ENCODE results near the gene ZNF511.

The ZNF511 gene

DNA sequence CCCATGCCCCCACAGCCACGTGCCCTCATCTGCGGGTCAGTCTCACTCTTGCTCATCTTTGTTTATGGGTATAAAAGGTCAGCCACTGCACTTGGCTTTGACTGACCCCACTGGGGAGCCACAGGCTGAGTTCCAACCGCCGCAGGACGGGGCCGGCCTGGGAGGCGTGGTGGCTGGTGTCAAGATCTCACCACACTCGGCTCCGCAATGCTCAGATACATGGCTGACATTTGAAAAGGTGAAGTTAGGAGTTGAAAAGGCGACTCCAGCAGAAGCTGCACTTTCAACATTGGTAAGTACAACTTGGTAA is 14.9 kb upstream of the ZNF511 start:
- no peak for DNase-seq

DNA sequence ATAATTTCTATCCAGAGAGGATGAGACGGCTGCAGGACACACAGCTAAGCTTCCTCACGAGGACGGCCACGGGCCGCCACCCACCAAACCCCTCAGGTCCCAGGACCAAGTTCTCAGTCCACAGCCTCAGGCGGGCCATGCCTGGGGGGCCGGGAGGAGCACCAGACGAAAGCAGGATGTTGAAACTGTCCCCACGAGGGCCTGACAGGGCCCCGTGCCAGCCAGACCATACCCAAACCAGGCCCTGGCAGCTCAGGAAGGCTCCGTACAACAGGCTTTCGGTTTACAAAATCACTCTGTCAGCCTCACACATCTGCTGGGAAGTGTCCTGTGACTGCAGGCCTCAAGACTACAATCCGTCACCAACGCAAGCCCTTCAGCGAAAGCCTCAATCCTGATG is 14.5 kb upstream of the ZNF511 start:
- DNase-seq = no peak

DNA sequence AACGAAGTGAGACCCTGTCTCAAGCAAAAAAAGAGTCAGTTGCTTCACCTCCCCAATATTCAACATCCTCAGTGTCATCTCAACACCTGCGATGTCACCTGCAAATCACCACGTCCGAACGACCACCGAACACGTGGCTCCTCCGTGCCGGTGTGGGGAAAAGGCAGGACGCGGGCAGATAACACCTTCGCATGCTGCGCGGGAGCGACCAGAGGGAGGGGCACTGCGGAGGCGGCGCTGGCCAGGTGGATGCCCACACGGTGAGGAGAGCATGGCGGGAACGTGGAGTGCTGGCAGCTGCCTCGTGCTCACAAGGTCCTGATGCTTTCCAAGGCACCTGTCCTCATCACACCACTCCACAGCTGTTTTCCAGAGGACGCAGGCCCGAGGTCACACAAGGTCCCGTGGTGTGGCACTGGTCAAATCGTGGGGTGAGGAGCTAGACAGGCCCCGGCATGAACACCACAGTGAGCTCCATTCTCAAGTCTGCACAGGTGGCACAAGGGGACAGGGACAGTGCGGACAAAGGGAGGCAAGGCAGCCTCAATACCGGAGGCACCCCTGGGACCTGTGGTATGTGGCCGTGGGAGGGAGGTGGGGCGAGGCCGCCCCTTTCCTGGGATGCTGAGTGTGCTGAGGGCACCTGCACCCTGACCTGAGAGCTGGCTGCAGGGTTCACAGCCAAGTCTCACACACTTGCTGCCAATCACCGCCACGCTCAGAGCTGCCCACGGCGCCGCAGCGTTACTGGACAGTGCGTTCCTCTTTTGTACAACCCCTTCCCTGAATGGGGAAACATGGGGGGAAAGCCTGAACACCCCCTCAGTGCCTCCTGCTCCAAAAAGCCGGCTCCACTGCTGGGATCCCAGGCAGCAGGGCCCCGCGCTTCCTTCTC is 13.0 kb upstream of the ZNF511 start:
- DNase-seq = no peak

DNA sequence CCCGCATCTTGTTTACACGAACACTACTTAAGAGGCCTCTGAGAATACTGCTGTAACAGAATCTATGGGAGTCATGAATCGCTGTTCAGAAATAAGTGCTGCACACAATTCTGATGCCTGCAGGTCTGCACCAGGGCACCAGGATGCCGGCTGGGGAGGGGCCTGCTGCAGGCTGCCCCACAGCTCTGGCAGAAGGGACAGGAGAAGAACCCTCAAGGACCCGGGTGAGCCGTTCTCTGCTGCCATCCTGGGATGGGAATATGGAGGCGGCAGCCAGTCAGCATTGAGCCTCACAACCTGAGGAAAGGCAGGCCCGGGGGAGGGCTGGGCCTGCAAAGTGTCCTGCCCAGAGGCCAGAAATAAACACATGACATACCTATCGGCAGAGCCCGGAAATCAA is 11.2 kb upstream of the ZNF511 start:
- DNase-seq = no peak

DNA sequence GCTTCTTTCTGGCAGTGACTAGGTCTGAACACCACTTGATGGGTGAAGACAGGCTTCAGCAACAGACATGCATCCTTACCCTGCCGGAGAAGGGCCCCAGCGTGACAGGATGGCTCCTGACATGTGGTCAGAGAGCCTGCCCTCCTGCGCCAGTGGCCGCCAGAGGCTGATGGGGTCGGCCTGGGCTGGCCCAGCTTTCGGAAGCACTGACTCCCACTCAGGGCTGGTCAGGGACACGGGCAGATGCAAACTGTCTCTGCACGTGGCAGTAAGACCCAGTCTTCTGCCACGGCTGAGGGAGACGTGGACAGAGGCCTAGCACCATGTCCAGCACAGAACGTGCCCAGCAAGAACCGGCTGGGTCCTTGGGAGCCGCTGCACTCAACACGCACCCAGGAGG is 10.2 kb upstream of the ZNF511 start:
- no peak for DNase-seq

DNA sequence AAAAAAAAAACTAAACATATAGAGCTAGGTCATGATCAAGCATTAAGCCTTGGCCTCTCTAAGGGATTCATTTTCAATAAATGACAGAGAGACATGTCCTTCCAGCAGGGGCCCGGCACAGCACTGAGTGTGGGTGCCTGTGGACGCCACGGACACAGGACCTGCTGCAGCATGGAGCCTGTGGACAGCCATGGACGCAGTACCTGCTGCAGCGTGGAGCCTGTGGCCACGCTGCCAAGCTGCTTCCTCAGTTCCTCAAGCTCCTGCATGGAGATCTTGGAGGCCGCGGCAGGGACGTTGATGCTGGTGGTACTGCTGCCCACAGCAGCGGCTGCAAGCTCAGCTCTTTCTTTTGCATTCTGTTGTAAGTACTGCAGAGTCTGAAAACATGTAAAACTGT is 9.5 kb upstream of the ZNF511 start:
- no peak for DNase-seq

DNA sequence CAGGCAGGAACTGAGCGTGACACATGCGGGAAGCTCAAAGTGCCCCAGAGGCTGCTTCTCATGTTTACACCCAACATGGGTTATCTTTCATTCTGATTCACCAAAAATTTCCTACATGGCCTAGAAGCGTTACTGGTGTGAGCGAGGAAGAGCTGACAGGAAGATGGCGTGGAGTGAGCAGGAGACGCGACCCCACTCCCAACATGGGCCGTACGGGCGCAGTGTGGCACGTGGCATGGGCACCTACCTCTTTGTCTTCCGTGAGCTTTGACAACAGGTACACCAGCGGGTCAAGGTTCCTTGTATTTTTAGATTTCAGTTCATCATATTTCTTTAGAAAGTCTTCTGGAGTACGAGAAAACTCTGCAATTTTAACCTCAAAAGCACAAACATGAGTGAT is 9.0 kb upstream of the ZNF511 start:
- DNase-seq = no peak

DNA sequence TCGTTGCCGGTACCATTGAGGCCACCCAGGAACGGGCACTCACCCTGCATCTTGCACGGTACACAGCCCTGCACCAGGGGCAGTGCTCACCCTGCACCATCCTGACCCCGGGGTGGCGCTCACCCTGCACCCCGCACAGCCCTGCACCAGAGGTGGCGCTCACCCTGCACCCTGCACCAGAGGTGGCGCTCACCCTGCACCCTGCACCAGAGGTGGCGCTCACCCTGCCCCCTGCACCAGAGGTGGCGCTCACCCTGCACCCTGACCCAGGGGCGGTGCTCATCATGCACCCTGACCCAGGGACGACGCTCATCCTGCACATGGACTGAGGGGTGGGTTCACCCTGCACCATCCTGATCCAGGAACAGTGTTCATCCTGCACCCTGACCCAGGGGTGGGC is 6.5 kb upstream of the ZNF511 start:
- no peak for DNase-seq

DNA sequence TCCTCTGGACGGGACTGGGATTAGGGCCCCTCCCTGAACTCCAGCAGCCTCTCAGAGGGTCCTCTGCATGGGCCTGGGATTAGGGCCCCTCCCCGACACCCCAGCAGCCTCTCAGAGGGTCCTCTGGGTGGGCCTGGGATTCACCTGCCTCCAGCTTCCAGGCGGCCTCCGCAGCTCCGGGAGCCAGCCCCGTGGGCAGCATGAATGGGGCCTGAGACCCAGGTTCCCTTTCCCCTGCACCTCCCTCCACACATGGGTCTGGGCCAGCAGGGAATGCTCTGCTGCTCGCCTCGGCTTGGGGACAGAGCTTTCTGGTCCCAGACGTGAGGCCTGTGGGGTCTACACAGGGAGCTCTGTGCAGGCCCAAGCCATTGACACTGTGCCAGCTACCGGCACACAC is 5.5 kb upstream of the ZNF511 start:
- no peak for DNase-seq

DNA sequence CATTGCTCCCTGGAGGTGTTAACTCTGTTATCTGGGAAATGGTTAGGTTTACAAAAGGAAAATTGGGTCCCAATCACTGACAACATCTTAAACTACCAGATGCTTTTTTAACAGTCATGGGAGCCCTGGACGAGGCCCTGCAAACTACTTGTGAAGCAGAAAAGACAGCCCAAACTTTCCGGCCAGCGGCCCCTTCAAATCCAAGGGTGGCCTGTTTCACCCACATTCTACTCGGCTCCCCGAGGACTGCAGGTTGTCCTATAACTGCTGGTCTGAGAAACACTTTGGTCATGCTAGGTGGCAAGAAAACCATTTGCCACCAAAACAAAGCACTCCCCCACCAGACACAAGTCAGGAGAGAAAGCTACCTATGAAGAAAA is 2.6 kb upstream of the ZNF511 start:
- DNase-seq = no peak

DNA sequence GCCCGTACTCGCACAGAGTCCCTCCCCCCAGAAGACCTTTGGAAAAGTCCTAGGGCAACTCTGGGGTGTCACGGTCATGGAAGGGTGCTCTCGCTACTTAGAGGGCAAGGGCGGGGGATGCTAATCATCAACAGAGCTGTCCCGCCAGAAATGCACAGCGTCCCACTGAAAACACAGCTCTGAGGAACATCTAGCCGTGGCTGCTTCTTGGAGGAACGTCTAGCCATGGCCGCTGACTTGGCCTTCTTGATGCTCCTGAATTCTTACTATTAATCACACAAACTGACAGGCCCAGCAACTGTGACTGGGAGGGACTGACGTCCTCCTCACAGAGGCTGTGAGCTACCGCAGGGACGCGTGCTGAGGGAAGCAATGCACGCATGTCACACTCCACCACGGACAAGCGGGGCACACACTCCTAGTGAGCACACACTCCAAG is 1.8 kb upstream of the ZNF511 start:
- no peak for DNase-seq

DNA sequence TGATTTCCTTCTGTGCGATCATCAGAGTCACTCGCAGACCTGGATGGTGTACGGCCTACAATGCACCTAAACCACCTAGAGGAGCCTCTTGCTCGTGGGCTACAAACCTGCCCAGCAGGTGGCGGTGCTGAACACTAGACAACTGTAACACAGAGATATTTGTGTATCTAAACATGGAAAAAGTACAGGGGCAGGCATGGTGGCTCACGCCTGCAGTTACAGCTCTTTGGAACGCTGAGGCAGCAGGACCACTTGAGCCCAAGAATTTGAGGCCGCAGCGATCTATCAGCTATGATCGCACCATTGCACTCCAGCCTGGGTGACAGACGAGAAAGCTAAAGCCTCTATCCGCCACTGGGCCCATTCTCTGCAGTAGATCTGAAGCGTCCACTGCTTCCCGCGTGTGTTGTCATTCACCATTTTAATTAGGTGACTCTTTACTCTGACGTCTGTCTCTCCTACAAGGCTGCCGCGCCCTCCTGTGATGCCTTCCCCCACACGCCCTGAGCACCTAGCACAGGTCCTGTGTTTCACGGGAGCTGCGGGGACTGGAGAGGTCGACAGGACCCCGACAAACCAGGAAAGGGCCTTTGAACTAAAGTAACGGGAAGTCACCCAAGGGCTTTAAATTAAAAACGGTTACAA is 816 bp upstream of the ZNF511 start:
- peak; percentile 90 for DNase-seq

DNA sequence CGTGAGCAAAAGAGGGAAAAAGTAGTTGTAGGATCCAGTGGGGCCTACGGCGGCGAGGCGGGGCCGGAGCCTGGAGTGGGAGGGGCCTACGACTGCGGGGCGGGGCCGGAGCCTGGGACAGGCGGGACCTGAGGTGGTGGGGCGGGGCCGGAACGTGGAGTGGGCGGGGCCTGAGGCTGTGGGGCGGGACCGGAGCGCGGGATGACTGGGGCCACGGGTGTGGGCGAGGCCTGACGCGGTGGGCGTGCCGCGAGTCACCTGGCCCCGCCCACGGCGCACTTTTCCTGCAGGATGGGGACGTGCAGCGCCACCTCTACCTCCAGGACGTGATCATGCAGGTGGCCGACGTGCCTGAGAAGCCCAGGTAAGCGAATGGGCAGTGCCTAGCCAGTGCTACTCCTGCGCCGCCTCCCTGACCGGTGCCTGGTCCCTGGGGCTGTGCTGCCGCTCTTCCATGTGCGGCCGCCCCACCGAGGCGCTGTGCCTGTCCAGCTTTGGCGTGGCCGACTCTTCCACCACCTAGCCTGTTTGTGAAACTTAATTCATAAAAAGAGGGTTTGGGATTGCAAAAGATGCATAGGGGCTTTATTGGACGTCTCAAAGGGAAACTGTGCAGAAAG is 496 bp downstream of the ZNF511 start:
- DNase-seq = peak; percentile 96

DNA sequence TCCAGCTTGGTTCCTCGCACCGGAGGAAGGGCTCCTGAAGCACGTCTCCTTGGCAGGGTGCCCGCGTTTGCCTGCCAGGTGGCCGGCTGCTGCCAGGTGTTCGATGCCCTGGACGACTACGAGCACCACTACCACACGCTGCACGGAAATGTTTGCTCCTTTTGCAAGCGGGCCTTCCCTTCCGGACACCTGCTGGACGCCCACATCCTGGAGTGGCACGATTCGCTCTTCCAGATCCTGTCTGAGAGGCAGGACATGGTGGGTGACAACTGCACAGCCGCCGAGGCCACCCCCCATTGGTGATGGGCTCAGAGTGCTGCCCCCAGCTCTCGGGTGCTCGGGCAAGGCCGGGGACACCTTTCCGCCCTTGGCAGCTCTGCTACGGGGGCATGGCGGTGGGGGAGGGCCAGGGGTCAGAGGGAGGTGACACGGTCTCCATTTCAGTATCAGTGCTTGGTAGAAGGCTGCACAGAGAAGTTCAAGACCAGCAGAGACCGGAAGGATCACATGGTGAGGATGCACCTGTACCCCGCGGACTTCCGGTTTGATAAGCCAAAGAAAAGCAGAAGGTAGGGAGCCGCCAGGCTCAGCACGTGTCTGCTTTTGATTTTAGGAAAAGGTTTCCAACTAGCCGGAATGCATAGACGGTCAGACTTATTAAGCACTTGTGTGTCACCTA is 1.1 kb downstream of the ZNF511 start:
- no peak for DNase-seq

DNA sequence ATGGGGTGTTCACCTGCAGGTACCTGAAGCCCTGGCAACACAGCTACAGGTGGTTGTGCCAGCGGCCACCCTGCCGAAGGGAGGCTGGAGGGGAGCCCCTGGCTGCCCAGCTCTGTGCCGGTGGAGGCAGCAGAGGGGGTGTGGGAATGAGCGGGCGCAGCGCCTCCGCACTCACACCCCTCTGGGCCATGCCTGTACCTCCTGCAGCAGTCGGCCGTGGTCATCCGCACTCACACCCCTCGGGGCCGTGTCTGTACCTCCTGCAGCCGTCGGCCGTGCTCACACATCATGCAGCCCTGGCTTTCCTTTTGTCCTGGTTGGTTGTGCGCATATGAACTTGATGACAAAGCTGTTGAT is 1.7 kb downstream of the ZNF511 start:
- no peak for DNase-seq

DNA sequence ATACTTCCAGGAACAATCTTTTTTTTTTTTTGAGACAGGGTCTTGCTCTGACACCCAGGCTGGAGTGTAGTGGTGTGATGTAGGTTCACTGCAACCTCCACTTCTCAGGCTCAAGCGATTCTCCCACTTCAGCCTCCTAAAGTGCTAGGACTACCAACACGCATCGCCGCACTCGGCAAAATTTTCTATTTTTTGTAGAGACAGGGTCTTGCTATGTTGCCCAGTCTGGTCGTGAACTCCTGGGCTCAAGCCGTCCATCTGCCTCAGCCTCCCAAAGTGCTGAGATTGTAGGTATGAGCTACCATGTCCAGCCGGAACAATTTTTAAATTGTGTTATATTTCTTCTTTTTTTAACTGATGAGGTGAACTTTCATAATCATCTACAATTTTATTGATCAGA is 2.1 kb downstream of the ZNF511 start:
- no peak for DNase-seq

DNA sequence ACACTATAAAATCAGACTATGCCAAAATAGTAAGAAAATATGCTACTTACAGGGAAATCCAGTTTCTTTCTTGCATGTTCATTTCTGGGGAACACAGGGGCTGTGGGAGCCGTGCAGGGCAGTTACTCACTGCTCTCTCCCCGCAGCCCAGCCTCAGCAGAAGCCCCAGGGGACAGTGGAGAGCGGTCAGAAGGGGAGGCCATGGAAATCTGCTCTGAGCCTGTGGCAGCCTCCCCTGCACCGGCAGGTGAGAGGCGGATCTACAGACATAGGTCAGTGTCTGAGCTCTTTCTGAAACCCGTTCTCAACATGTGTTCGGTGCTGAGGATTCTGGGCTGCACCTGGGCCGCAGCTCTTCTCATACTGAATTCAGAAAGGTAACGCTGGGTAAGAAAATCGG is 2.9 kb downstream of the ZNF511 start:
- no peak for DNase-seq

DNA sequence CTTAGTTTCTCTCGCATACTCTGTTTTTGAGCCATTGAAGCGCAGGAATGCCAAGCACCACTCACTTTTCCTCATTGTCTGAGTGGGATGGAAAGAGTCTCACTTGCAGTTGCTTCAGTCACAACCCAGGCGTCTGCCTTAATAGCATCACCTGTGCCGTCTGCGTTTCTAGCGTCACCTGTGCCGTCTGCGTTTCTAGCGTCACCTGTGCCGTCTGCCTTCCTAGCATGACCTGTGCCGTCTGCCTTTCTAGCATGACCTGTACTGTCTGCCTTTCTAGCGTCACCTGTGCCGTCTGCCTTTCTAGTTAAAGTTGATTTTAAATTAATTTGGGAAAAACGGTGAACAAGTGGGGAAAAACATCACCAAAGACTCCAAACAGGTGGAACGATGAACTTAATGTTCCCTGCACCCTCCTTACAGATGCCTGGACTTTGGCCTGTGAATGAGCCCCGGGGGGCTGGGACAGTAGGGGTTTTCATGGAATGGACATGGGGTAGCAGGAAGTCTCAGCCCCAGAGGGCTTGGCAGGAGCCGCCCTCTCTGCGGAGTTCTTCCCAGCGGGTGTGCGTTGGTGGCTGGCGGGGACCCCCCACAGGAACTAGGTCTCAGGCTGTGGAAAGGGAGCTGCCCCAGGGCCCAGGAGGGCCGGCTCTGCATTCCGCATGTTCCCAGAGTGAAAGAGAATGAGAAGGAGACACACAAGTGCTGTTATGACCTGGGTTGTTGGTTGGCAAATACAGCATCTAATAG is 3.5 kb downstream of the ZNF511 start:
- no peak for DNase-seq

DNA sequence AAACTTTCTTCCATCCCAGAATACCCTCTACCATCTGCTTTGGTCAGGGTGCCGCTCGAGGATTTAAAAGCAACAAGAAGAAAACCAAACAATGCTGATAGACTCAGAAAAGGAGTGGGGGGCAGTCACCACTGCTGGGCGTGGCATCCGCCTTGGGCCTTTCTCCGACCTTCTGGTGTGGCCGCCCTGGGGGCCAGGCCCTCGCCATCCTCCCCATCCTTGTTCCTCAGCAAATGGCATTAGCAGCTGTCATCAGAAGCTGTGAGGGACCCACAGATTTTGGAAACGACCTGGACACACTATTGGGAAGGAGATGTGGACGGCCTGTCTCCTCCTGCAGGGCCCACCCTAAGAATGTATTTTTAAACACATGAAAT is 4.0 kb downstream of the ZNF511 start:
- DNase-seq = no peak

DNA sequence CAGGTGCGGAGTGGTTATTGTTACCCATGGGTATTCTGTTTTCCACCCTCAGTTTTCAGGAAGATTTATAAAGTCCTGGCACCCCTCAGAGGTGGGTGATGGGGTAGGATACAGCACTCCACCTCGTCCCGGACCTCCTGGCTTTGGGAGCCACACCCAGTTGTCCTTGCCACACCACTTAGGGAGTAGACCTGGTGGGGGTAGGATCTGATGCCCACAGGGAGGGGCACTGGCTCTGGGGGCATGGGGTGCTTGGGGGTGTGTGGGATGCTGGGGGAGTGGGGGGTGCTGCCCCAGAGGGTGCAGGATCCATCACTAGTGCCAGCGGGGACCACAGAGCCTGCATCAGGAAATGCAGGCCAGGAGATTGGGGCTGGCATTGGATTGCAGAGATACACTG is 4.5 kb downstream of the ZNF511 start:
- no peak for DNase-seq

DNA sequence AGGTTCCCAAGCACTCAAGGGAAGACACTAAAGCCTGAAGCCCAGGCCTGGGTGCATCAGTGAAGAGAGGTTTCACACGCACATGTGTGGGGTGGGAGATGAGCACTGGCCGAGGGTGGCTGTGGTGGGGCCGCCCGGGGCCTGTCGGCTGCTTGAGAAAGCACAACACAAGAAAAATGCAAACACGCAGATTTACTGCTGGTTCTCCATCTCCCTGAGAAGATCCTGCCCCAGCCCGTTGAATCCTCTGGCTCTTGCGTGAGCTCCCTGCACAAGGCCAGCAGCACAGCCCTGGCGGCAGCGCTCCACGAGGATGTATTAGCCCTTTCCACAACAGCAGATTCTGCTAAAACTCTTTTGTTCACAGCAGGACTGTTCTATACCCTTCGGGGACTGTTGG is 6.2 kb downstream of the ZNF511 start:
- DNase-seq = no peak

DNA sequence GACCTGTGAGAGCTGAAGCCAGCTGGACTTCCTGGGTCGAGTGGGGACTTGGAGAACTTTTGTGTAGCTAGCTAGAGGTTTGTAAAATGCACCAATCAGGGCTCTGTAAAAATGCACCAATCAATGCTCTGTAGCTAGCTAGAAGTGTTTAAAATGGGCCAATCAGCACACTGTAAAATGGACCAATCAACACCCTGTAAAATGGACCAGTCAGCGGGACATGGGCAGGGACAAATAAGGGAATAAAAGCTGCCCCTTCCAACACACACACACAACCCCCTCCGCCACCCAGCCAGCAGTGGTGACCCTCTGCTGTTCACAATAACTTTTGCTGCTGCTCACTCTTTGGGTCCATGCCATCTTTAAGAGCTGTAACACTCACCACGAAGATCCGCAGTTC is 7.1 kb downstream of the ZNF511 start:
- no peak for DNase-seq

DNA sequence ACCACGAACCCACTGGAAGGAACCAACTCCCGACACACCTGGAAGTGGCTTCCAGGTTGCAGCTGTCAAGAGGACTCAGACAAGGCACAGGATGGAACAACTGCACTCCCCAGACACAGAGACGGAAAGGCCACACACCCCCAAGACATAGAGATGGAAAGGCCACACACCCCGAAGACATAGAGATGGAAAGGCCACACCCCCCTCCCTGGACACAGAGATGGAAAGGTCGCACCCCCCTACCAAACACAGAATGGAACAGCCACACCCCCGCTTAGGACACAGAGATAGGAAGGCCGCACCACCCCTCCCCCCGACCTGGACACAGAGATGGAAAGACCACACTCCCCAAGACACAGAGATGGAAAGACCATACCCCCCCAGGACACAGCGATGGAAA is 7.6 kb downstream of the ZNF511 start:
- DNase-seq = no peak
